HG03342 (cell line): ENCODE data around the gene KRT20.

Experiments used
- ATAC-seq: cut with Tn5 transposase; IDR thresholded peaks from one replicate; pipeline ENCODE4 v1.9.1; 2021; ENCODE audit warnings: mild to moderate bottlenecking, moderate library complexity; ENCODE audit not compliant: unreplicated experiment

Gene KRT20

DNA sequence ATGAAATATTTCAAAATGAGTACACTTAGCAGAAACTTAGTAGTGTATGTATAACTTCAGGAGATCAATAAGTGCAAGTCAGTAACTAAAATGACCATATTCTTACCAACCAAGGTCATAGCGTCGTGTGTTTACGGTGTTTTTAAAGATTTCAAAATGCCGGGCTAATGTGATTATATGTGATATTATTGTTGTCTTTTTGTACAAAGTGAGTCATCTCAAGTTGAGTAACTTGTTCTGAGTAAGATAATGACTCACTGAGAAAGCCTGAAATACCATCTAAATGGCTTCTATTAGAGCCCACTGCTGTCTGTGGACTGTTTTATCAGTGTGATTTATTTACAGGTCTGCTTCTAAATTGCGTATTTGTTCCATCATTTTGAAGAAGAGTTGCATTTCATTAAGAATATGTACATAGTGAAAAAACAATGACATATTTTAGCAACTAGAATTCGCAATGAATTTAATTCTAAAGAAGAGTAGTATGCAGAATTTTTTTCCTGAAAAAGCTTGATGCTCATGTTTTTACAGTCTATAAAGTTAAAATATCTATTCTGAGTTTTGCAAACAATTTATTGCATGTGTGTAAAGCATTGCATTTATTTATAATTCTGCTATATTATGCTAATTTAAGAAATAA lies 30.7 kb downstream of the KRT20 start:
- no peak for ATAC-seq

DNA sequence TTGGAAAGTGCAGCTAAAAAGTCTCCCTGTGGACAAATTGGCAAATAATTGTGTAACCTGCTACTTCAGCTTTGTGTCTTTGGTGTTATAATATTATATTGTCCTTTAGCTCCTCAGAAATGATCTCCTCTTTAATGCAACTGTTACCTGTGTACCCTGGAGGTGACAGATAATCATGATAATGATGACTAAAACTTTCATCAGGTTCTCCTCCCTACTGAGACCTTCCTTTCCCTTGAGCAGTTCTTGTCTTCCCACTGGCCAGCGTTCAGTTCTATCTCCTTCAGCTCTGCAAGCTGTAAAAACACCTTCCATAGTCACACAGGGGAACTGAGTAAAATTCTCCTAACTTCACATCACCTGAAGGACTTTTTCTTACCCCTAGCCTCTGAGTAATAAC lies 32.7 kb downstream of the KRT20 start:
- no peak for ATAC-seq

GRCh38 chr17:40850293-40850972 lies 34.6 kb downstream of the KRT20 start:
- no peak for ATAC-seq

DNA sequence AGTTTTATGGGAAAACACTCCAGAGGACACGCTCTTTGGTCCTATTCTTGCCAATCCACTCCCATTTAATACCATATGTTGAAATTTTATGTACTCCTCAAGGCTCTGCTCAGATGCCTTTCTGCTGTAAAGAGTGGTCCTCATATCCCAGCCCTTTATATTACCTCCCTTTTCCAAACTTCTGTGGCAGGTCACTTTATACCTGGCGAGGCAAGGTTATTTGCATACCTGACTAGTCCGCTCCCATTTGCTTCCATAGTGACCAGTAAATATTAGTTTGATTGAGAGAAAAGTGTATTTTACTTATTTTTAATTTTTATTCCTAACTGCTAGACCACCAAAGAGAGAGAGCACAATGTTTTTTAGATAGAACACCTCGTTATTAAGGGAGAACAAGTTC lies 35.3 kb downstream of the KRT20 start:
- no peak for ATAC-seq

GRCh38 chr17:40848583-40849235 lies 36.3 kb downstream of the KRT20 start:
- ATAC-seq = no peak

DNA sequence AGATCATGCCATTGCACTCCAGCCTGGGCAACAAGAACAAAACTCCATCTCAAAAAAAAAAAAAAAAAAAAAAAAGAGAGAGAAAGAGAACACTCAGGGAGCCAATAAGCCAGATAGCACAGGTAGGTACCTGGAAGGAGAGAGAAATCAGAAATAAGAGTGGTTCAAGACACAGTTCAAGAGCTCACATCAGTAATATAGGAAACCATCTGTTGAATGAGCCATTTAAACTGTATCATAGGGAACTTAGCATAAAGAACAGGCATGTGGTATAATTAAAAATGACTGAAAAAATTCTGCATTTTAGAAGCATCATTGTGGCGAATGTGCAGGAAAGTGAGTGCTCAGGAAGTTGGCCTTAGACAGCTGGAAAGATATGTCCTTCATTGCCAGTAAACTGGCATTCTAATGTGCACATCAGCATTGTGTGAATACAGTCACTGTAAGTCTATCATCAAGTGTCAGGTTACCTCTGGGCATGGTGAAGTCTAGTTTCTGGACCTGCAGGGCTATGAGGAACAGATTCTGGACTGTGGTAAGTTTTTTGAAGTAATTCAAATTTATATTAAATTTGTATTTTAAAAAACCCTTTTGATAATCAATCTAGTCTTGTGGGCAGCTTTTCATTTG lies 38.4 kb downstream of the KRT20 start:
- ATAC-seq = no peak

GRCh38 chr17:40844671-40845107 lies 40.4 kb downstream of the KRT20 start:
- no peak for ATAC-seq

DNA sequence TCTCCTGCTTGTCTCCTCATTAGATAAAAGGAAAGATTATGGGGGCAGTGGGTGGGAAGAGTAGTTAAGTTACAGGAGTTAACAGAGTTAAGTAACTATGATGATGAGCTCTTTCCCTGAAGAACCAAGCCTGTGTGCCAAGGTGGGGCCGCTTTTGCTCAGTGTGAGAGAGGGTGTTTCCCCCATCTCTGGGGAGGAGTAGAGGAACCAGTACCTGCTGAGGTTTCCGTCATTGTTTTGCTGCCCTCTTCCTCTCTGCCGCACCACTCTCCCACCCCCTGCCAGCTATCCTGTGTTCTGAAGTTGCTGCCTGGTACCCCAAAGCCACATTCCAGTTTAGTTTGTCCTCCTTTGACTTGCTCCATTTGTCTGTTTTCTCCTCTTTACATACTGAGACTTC lies 41.8 kb downstream of the KRT20 start:
- ATAC-seq = no peak

- no peak for ATAC-seq
Observed at GRCh38 chr17:40841246-40841645, 43.8 kb downstream of the KRT20 start.

- ATAC-seq = no peak
Observed at GRCh38 chr17:40839194-40839593, 45.8 kb downstream of the KRT20 start.

- no peak for ATAC-seq
Observed at GRCh38 chr17:40836020-40836419, 49.0 kb downstream of the KRT20 start.

DNA sequence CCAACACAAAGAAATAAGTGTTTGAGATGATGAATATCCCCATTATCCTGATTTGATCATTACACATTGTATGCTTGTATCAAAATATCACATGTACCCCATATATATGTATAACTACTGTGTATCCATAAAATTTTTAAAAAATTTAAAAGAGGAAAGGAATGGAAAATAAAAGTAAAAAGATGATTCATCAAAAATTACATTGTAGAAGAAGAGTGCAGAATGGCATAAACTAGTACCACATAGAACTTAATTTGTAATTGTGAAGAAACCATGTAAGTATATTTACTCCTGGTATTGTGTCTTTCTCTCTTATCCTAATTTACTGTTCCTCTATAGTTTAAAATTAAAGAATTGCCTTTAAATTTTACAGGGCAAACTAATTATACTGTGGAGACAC lies 51.2 kb downstream of the KRT20 start:
- no peak for ATAC-seq

GRCh38 chr17:40832840-40833239 lies 52.2 kb downstream of the KRT20 start:
- ATAC-seq = no peak

GRCh38 chr17:40830085-40830776 lies 54.8 kb downstream of the KRT20 start:
- no peak for ATAC-seq

DNA sequence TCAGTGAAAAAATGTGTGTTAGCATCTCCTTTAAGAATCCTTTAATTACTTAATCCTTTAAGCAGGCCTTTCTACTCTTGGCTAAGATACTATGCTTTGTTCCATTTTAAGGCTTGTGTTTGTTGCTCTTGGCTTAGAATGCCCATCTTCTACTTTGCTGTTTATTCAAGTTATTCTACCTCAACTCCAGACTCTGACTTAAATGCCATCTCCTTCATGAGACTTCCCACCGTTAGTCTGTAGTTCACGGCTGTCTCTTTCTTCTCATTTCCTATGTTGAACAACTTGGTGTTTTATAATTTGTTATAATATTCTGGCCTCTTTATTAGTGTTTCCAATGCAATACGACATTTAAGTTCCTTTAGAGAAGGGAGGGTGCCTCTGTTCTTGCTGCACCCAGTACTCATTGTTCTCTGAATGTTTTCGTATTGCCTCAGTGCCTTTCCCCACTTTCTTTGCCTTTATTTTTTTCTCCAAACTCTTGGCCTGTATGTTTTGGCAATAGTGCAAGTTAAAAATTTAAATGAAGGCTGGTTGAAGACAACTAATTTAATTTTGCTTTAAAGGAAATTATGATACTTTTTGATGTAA lies 56.5 kb downstream of the KRT20 start:
- no peak for ATAC-seq

GRCh38 chr17:40827746-40828453 lies 57.1 kb downstream of the KRT20 start:
- ATAC-seq = no peak
